ENCODE data around the gene NSMCE1.

NSMCE1 gene

DNA sequence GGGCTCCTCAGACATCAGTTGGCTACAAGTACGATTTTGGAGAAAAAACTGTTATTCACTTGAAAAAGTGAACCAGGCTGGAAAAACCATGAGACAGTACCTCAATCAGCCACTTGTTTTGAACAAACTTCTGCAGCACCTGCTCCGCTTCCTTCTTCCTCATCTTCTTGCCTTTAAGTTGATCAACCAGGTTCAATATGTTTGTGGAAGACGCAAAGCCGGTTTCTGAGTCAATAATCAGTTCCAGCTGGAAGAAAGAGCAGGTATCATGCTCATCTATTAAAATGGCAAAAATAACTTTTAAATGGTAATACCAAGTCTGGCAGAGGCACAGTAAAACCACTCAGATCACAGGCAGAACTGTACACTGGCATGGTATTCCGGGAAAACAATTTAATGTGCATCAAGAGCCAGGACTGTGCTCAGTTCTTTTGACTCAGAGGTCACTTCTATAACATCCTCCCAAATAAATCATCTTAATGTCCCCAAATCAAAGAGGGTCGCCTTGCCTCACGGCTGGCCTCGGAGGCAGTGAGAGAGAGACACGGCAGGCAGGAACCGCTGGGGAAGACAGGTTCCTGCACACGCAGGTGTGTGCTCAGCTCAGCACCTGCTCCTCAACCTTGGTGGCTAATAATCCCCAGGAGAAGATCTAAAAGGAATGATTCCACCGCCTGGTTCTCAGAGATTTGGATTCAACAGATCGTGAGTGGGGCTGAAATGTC, 35.5 kb downstream of the NSMCE1 start:
- no peak overlapping the region for H3K4me3 ChIP-seq (ENCODE audit: low read depth in 1 of 2, low read length in 2 of 2)
- peaks cover 30% of the 10 kb centered on the region for H3K36me3 ChIP-seq (ENCODE audit: insufficient read depth, low read length)
- H3K27me3 ChIP-seq (ENCODE audit: control insufficient read depth in 1 of 2, insufficient read depth in 2 of 2, low read length in 2 of 2): no peaks in the 10 kb centered on the region
- no peak overlapping the region for H3K9ac ChIP-seq (ENCODE audit: low read length)
- no peaks in the 10 kb centered on the region for H3K9me3 ChIP-seq (ENCODE audit: low read length)
- peaks cover 16% of the 10 kb centered on the region for H3K4me1 ChIP-seq (ENCODE audit: insufficient read depth, low read length)
- H3K27ac ChIP-seq (ENCODE audit: low read depth, low read length): no peak overlapping the region

DNA sequence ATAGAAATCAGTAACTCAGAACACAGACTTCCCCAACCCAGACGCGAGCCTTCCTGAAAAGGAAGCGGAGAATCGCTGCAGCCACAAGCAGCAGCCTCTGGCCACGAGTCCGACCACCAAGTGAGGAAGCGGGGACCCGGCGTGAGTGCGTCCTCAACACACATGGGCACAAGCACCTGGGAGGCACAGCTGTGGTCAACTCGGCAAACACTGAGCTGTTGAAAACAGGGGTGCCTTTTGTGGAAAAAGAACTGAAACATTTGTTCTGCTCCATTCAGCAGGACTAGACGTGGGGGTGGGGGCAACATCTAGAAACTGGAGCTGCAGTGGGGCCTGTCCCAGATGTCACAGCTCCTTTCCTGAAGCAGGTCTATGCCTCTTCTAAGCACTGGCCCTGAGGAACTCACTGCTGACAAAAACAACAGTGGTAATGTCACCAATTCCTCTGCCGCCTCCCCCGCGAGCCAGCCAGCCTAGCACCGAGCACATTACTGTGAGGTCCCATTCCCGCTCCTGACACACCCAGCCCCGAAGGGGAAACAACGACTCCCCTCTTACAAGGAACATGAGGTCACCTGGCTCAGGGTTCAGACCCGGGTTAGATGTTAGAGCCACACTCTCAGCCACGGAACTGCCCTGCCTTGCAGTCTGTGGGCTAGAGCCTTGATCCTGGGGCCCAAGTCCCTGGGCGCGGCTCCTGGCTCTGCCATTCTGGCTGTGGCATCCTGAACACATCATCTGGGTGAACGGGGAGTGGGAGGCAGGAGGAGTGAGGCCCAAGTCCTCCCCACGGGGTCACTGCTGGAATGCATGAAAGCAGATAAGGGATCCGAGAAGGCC, 36.3 kb downstream of the NSMCE1 start:
- no peaks in the 10 kb centered on the region for H3K9me3 ChIP-seq (ENCODE audit: low read length)
- H3K27me3 ChIP-seq (ENCODE audit: control insufficient read depth in 1 of 2, insufficient read depth in 2 of 2, low read length in 2 of 2): no peaks in the 10 kb centered on the region
- peaks cover 30% of the 10 kb centered on the region for H3K36me3 ChIP-seq (ENCODE audit: insufficient read depth, low read length)
- H3K27ac ChIP-seq (ENCODE audit: low read depth, low read length): no peak overlapping the region
- H3K4me1 ChIP-seq (ENCODE audit: insufficient read depth, low read length): peaks cover 13% of the 10 kb centered on the region
- no peak overlapping the region for H3K9ac ChIP-seq (ENCODE audit: low read length)
- H3K4me3 ChIP-seq (ENCODE audit: low read depth in 1 of 2, low read length in 2 of 2): no peak overlapping the region

DNA sequence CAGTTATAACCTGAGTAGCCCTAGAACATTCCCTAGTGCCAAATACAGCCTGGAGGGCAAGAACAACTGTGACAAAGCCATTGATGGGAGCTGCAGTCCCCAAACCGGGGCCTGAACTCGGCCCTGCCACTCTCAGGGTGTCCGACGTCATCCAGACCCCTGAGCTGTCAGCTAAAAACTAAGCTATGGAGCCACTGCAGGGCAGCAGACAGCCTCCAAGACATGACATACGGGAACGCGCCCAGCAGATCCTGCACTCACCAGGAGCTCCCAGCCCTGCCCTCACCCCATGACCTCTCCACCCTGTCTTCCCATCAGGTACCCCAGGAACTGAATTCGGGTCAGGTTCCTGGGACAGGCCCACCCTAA, 36.9 kb downstream of the NSMCE1 start:
- Histone ChIP-seq H3K27ac (ENCODE audit: low read depth, low read length) (no peak overlapping the region), H3K9ac (ENCODE audit: low read length) (no peak overlapping the region)

DNA sequence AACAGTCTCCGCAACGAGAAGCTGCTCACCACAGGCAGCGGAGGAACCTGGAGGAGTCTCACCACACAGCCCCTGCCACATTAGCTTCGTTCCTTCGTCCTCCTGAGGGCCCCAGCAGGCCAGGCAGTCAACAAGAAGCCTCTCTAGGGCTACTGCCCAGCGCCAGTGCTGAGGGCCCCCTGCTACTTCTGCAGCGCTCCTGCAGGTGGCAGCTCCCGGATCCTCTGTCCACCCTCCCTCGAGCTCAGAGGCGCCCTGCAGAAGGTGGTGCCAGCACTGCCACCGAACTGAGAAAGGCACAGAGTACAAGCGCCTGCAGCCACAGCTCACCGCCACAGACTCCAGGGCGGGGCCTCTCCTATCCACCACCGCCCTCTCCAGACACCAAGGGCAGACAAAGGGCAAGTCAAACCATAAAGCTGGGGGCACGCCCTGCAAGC, 38.0 kb downstream of the NSMCE1 start:
- H3K27me3 ChIP-seq (ENCODE audit: control insufficient read depth in 1 of 2, insufficient read depth in 2 of 2, low read length in 2 of 2): no peaks in the 10 kb centered on the region
- H3K27ac ChIP-seq (ENCODE audit: low read depth, low read length): no peak overlapping the region
- no peaks in the 10 kb centered on the region for H3K9me3 ChIP-seq (ENCODE audit: low read length)
- peaks cover 9% of the 10 kb centered on the region for H3K4me1 ChIP-seq (ENCODE audit: insufficient read depth, low read length)
- no peak overlapping the region for H3K4me3 ChIP-seq (ENCODE audit: low read depth in 1 of 2, low read length in 2 of 2)
- peaks cover 30% of the 10 kb centered on the region for H3K36me3 ChIP-seq (ENCODE audit: insufficient read depth, low read length)
- no peak overlapping the region for H3K9ac ChIP-seq (ENCODE audit: low read length)

More for the DNA sequence above, 36.9 kb downstream of the NSMCE1 start:
- Histone ChIP-seq H3K27me3 (ENCODE audit: control insufficient read depth in 1 of 2, insufficient read depth in 2 of 2, low read length in 2 of 2) (no peaks in the 10 kb centered on the region), H3K36me3 (ENCODE audit: insufficient read depth, low read length) (peaks cover 30% of the 10 kb centered on the region), H3K4me1 (ENCODE audit: insufficient read depth, low read length) (peaks cover 13% of the 10 kb centered on the region), H3K4me3 (ENCODE audit: low read depth in 1 of 2, low read length in 2 of 2) (no peak overlapping the region), H3K9me3 (ENCODE audit: low read length) (no peaks in the 10 kb centered on the region)

DNA sequence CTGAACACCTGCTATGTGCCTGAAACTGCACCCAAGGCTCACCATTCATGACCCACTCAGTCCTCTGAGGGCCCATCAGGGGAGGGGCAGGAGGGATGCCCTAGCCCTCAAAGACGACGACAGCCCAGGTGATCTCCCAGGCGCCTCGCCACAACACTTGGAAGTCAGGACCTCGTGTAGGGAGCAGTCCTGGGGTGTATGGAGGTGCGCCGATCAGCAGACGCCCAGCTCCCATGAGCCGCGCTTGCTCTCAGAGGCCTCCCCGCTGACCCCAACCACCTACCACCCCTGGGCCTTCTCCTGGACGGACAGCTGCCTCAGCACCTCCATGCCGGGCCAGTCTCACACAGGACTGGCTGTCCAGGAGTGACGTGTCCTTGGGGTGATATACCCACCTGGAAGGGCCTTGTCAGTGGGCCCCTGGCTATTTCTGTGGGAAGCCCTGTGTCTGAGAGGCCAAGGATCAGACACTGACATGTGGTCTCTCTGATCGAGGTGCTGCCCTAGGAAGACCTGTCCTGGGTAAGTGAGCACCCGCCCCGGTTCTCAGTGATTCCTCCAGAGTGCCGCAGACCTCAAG, 38.6 kb downstream of the NSMCE1 start:
- Histone ChIP-seq H3K27ac (ENCODE audit: low read depth, low read length) (no peak overlapping the region), H3K9me3 (ENCODE audit: low read length) (no peaks in the 10 kb centered on the region), H3K4me1 (ENCODE audit: insufficient read depth, low read length) (peaks cover 3% of the 10 kb centered on the region), H3K27me3 (ENCODE audit: control insufficient read depth in 1 of 2, insufficient read depth in 2 of 2, low read length in 2 of 2) (no peaks in the 10 kb centered on the region), H3K9ac (ENCODE audit: low read length) (no peak overlapping the region), H3K4me3 (ENCODE audit: low read depth in 1 of 2, low read length in 2 of 2) (no peak overlapping the region), H3K36me3 (ENCODE audit: insufficient read depth, low read length) (peaks cover 30% of the 10 kb centered on the region)

DNA sequence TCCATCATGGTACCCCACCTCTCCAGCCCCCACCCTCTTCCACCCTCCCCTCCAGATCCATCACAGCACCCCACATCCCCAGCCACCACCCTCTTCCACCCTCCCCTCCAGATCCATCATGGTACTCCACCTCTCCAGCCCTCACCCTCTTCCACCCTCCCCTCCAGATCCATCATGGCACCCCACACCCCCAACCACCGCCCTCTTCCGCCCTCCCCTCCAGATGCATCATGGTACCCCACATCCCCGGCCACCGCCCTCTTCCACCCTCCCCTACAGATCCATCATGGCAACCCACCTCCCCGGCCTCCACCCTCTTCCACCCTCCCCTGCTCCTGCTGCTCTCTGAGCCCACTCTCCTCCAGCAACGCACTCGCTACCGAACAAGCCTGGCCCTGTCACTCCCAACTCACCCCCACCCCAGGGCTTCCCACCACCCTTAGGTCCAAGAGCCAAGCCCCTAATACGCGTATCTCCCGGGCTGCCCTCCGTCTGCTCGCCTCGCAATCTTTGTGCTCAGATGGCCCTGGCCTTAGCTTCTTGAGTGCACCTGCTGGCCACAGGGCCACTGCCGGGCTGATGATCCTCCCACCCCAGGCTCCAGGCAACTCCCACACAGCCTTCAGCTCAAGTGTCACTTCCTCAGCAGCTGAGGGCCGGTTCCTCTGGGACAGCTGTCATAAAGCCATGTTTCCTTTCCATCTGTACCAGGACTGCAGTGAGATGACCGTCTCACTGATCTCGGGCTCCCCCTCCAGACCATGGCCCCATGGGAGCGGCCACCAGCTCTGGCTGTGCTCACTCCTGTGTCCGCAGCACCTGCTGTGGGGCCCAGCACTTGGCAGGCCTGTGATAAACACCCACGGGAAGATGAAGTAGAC, 39.7 kb downstream of the NSMCE1 start:
- no peaks in the 10 kb centered on the region for H3K27me3 ChIP-seq (ENCODE audit: control insufficient read depth in 1 of 2, insufficient read depth in 2 of 2, low read length in 2 of 2)
- H3K9me3 ChIP-seq (ENCODE audit: low read length): no peaks in the 10 kb centered on the region
- H3K4me1 ChIP-seq (ENCODE audit: insufficient read depth, low read length): no peaks in the 10 kb centered on the region
- H3K4me3 ChIP-seq (ENCODE audit: low read depth in 1 of 2, low read length in 2 of 2): no peak overlapping the region
- no peak overlapping the region for H3K9ac ChIP-seq (ENCODE audit: low read length)
- no peak overlapping the region for H3K27ac ChIP-seq (ENCODE audit: low read depth, low read length)
- H3K36me3 ChIP-seq (ENCODE audit: insufficient read depth, low read length): peaks cover 39% of the 10 kb centered on the region

DNA sequence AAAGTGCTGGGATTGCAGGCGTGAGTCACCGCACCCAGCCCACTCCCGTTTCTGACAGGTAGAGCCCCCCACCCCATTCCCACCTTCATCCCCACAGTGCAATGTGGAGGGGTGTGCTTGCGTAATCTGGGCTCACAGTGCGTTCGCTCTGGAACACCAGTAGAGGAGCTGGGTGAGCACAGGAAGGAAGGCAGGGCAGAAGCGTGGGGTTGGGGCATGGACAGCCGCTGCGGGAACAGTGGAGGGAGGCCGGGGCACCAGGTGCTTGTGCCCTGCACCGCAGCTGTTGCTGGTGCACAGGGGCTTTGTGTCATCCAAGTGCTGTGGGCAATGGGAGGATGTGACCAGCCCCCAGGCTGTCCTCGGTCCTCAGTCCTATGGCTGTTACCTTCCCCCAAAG, 40.5 kb downstream of the NSMCE1 start:
- no peak overlapping the region for H3K4me3 ChIP-seq (ENCODE audit: low read depth in 1 of 2, low read length in 2 of 2)
- H3K9me3 ChIP-seq (ENCODE audit: low read length): no peaks in the 10 kb centered on the region
- H3K27me3 ChIP-seq (ENCODE audit: control insufficient read depth in 1 of 2, insufficient read depth in 2 of 2, low read length in 2 of 2): no peaks in the 10 kb centered on the region
- H3K27ac ChIP-seq (ENCODE audit: low read depth, low read length): no peak overlapping the region
- H3K9ac ChIP-seq (ENCODE audit: low read length): no peak overlapping the region
- H3K4me1 ChIP-seq (ENCODE audit: insufficient read depth, low read length): no peaks in the 10 kb centered on the region
- peaks cover 35% of the 10 kb centered on the region for H3K36me3 ChIP-seq (ENCODE audit: insufficient read depth, low read length)

DNA sequence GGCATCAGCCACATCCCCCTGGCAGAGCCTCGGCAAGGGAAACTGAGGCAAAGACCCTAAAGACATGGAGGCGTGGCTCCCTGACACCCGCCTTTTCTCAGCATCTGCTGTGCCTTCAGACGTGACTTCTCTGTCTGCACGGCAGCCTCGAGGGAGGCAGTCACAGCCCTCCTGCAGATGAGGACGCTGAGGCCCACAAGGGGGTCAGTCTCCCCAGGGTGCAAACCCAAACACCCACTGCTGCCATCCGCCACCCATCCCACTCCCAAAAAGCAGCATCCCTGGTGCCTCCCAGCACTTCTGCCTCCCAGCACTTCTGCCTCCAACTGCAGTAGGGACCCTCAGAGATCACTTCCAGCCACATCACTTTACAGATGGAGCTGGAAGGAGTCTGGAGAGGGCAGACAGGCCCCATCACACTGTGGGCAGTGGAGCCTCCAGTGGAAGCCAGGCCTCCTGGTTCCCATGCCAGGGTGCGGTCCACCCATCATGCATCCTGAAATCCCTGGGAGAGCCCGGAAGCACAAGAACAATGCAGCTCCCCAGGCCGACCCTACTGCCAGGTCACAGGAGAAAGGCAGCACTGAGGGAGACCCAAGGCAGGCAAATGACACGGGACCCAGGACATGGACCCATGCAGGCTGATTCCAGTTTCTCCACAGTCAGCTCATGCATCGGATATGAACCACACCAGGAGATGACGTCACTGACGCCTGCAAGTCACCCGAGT, 41.4 kb downstream of the NSMCE1 start:
- peaks cover 9% of the 10 kb centered on the region for H3K4me1 ChIP-seq (ENCODE audit: insufficient read depth, low read length)
- H3K36me3 ChIP-seq (ENCODE audit: insufficient read depth, low read length): peaks cover 27% of the 10 kb centered on the region
- no peak overlapping the region for H3K27ac ChIP-seq (ENCODE audit: low read depth, low read length)
- H3K27me3 ChIP-seq (ENCODE audit: control insufficient read depth in 1 of 2, insufficient read depth in 2 of 2, low read length in 2 of 2): no peaks in the 10 kb centered on the region
- H3K4me3 ChIP-seq (ENCODE audit: low read depth in 1 of 2, low read length in 2 of 2): no peak overlapping the region
- H3K9me3 ChIP-seq (ENCODE audit: low read length): no peaks in the 10 kb centered on the region
- no peak overlapping the region for H3K9ac ChIP-seq (ENCODE audit: low read length)

DNA sequence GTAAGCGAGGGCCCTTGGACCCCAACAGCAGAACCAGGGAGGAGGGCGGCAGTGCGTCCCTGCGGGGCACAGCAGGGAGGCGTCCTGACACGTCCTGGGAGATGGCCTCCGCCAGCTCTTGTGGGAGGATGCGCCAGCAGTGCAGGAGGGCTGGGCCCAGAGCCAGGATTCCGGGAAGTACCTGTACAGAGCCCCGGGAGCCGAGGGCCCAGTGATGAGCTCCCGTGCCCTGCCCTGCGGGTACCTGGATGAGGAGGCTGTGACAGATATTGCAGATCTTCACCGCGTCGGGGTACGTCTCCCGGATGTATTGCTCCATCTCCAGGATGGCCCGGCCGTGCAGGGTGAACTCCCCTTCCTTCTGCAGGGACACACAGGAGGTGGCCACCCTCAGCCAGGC, 42.1 kb downstream of the NSMCE1 start:
- no peak overlapping the region for H3K27ac ChIP-seq (ENCODE audit: low read depth, low read length)
- no peaks in the 10 kb centered on the region for H3K9me3 ChIP-seq (ENCODE audit: low read length)
- no peak overlapping the region for H3K4me3 ChIP-seq (ENCODE audit: low read depth in 1 of 2, low read length in 2 of 2)
- H3K27me3 ChIP-seq (ENCODE audit: control insufficient read depth in 1 of 2, insufficient read depth in 2 of 2, low read length in 2 of 2): no peaks in the 10 kb centered on the region
- no peak overlapping the region for H3K9ac ChIP-seq (ENCODE audit: low read length)
- peaks cover 14% of the 10 kb centered on the region for H3K4me1 ChIP-seq (ENCODE audit: insufficient read depth, low read length)
- peaks cover 20% of the 10 kb centered on the region for H3K36me3 ChIP-seq (ENCODE audit: insufficient read depth, low read length)

DNA sequence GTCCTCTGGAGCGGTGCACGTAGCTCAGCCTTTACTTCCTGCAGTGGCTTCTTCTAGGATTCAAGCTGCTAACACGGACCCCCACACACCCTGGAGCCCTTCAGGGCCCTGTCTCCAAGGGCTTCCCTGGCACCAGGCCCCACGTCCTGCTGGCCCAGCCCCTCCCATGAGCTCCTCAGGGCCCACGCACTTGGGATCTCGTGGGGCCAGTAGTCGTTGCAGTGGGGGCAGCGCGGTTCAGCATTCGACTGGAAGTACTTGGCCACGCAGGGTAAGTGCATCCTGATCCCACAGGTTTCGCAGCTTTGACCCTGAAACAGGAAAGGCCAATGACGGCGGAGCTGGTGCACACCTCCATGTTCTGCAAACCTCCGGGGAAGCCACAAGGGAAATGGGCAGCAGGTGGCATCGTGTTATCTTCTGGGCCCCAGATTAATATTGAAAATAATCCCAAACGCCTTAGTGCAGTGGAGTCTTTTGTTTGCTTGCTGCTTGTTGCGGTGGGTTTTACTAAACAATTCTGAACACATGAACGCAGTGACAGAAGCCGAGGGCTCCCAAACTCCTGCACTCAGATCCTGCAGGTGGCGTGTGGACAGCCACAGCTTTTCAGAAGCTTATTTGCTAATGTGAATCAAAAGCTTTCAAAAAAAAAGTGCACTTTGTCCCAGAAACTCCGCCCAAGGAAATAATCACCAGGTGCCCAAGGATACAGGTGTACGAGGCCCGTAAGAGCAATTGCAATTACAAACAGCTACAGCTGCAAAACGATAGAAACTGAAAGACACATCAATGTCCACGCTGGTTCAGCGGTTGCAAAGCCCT, 42.8 kb downstream of the NSMCE1 start:
- H3K4me1 ChIP-seq (ENCODE audit: insufficient read depth, low read length): peaks cover 14% of the 10 kb centered on the region
- no peak overlapping the region for H3K27ac ChIP-seq (ENCODE audit: low read depth, low read length)
- no peak overlapping the region for H3K9ac ChIP-seq (ENCODE audit: low read length)
- no peak overlapping the region for H3K4me3 ChIP-seq (ENCODE audit: low read depth in 1 of 2, low read length in 2 of 2)
- H3K27me3 ChIP-seq (ENCODE audit: control insufficient read depth in 1 of 2, insufficient read depth in 2 of 2, low read length in 2 of 2): no peaks in the 10 kb centered on the region
- H3K9me3 ChIP-seq (ENCODE audit: low read length): no peaks in the 10 kb centered on the region
- peaks cover 18% of the 10 kb centered on the region for H3K36me3 ChIP-seq (ENCODE audit: insufficient read depth, low read length)
